CD4-positive, alpha-beta T cell treated with Interferon alpha-2 for 1 hour (primary cell): ENCODE measurements around the gene SLC3A2.

Source experiments
- DNase-seq, 2 donors: peaks; one replicate each; pipeline ENCODE4 v3.0.0-alpha.2; 2020 to 2022

SLC3A2 gene

GRCh38 chr11:62911137-62912130, 30.7 kb downstream of the SLC3A2 start:
- DNase-seq: no peak

GRCh38 chr11:62912268-62912667, 31.6 kb downstream of the SLC3A2 start:
- DNase-seq: no peak

- DNase-seq: no peak
Measured at GRCh38 chr11:62914416-62914815, 33.7 kb downstream of the SLC3A2 start.

- no peak for DNase-seq
Measured at GRCh38 chr11:62917906-62918502, 37.3 kb downstream of the SLC3A2 start.

GRCh38 chr11:62918531-62918930, 37.8 kb downstream of the SLC3A2 start:
- no peak for DNase-seq

GRCh38 chr11:62919476-62919875, 38.8 kb downstream of the SLC3A2 start:
- DNase-seq: no peak

GRCh38 chr11:62919898-62920640, 39.4 kb downstream of the SLC3A2 start:
- no peak for DNase-seq

GRCh38 chr11:62921201-62921572, 40.5 kb downstream of the SLC3A2 start, which contains the start of gene CHRM1:
Gene CHRM1 (minus strand): TSS chr11:62921363. CDS start chr11:62911100, 10,263 bp downstream.
- no peak for DNase-seq

GRCh38 chr11:62921573-62922188, 41.0 kb downstream of the SLC3A2 start:
- DNase-seq: no peak

- DNase-seq: no peak
Measured at GRCh38 chr11:62922189-62922589, 41.5 kb downstream of the SLC3A2 start.

- DNase-seq: no peak
Measured at GRCh38 chr11:62922653-62923431, 42.1 kb downstream of the SLC3A2 start.

GRCh38 chr11:62923601-62924411, 43.1 kb downstream of the SLC3A2 start:
- peak; percentile 20 to 26 for DNase-seq

- DNase-seq: no peak
Measured at GRCh38 chr11:62925308-62925707, 44.6 kb downstream of the SLC3A2 start.

GRCh38 chr11:62925745-62926679, 45.3 kb downstream of the SLC3A2 start:
- no peak for DNase-seq

- no peak for DNase-seq
Measured at GRCh38 chr11:62926680-62927455, 46.2 kb downstream of the SLC3A2 start.

GRCh38 chr11:62928011-62928410, 47.3 kb downstream of the SLC3A2 start:
- no peak for DNase-seq

- DNase-seq: no peak
Measured at GRCh38 chr11:62930157-62930556, 49.5 kb downstream of the SLC3A2 start.

- DNase-seq: no peak
Measured at GRCh38 chr11:62930666-62931065, 50.0 kb downstream of the SLC3A2 start.
